OCI-LY7 (cell line): ENCODE measurements around the gene ZFAND2B.

Source experiments
- EZH2phosphoT487 ChIP-seq: fragments of 200-600 bp; sonication (generic); IDR thresholded peaks from 2 replicates; pipeline ENCODE4 v1.6.1; 2018; ENCODE audit warnings: low read depth, borderline replicate concordance, mild to moderate bottlenecking, mixed run types, antibody characterized with exemption, low read length, moderate library complexity, mixed read lengths
- TF ChIP-seq, protein P1 (sequence below): fragments of 200-600 bp; sonication (generic); conservative IDR thresholded peaks from 2 replicates; pipeline ENCODE4 v1.5.1; 2014; ENCODE audit warnings: mild to moderate bottlenecking, antibody characterized with exemption, low read length, moderate library complexity, mixed read lengths

DNA sequence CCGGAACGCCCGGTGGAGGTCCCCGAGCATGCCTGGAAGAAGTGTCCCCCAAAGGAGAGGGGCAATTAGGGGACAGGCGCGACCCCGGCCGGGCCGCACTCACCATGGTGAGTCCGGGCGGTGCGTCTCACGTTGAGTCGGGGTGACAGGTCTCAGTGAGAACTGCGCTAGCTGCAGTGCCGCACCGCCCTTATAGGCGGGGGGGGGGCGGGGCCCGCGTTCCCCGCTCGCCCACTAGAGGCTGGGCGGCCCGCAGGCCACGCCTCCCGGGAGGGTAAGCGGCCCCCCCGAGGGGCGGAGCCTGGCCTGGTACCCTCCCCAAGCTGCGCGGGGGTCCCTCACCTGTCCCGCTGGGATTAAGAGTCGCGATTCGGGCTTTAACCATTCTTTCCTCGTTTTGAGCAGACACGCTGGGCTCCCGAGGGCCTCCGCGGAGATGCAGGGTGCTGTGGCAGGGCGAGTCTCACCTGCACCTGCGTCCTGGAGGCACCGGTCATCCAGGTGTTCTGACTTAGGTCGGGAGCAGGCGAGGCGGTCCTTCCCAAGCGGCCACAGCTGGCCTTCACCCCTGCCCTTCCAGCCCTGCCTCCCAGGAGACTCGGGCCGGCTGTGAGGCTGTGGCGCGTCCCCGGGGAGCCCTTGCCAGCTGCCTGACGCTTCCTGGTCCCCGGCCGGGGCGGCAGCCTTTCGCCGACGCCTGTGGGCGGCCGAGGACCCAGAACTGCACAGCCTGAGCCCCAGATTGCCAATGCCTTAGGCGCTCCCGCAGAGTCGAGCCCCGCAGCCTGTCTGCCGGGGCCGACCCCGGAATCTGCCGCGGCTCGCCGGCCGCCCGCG is 47.4 kb downstream of the ZFAND2B start, which contains the start of gene TUBA4A:
- TF ChIP-seq, protein P1, sequence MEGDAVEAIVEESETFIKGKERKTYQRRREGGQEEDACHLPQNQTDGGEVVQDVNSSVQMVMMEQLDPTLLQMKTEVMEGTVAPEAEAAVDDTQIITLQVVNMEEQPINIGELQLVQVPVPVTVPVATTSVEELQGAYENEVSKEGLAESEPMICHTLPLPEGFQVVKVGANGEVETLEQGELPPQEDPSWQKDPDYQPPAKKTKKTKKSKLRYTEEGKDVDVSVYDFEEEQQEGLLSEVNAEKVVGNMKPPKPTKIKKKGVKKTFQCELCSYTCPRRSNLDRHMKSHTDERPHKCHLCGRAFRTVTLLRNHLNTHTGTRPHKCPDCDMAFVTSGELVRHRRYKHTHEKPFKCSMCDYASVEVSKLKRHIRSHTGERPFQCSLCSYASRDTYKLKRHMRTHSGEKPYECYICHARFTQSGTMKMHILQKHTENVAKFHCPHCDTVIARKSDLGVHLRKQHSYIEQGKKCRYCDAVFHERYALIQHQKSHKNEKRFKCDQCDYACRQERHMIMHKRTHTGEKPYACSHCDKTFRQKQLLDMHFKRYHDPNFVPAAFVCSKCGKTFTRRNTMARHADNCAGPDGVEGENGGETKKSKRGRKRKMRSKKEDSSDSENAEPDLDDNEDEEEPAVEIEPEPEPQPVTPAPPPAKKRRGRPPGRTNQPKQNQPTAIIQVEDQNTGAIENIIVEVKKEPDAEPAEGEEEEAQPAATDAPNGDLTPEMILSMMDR, result no peak
- TF ChIP-seq EZH2phosphoT487, result no peak
